Measurements from ENCODE around the gene SULF2. TPM values are rescaled to one million over a fixed set of nuclear protein-coding genes. Genes with fewer than 3 reads are reported as not detected.

Gene SULF2
- total and polyA plus RNA-seq, 2 of the 13 experiments (the other 11 are each of a cell fraction or from before 2014, with no cell fraction given), result 7.2 to 50.9 TPM

GRCh38 chr20:47785854-47786764 is 828 bp upstream of the SULF2 start (continued):
- TF ChIP-seq ZNF318 (CRISPR knock-in tag; IDR thresholded peaks at IDR 0.05) (peak; percentile 76; the same call in 1 of the 2 replicates), HIC2 (CRISPR knock-in tag; IDR thresholded peaks at IDR 0.05; ENCODE audit: low read depth) (no peak), SNAI1 (CRISPR knock-in tag; IDR thresholded peaks at IDR 0.05; ENCODE audit: borderline replicate concordance) (no peak), SCMH1 (CRISPR knock-in tag; IDR thresholded peaks at IDR 0.05; ENCODE audit: borderline replicate concordance) (no peak), DBP (CRISPR knock-in tag; IDR thresholded peaks at IDR 0.05; ENCODE audit: not compliant biosample characterization) (no peak), NBN (conservative IDR thresholded peaks at IDR 0.05) (no peak), KDM2A (CRISPR knock-in tag; IDR thresholded peaks at IDR 0.05; ENCODE audit: borderline replicate concordance, low read depth) (peak; percentile 65), ZBTB20 (CRISPR knock-in tag; IDR thresholded peaks at IDR 0.05; ENCODE audit: borderline replicate concordance, low read depth) (0 out of 2 replicates have a peak, but pooled peaks have one; percentile 49), ZBTB3 (CRISPR knock-in tag; IDR thresholded peaks at IDR 0.05; ENCODE audit: borderline replicate concordance, low read depth) (no peak), SUZ12 (IDR thresholded peaks at IDR 0.05; ENCODE audit: low read depth, low read length) (no peak), ZNF354B (CRISPR knock-in tag; IDR thresholded peaks at IDR 0.05) (no peak), TFE3 (CRISPR knock-in tag; IDR thresholded peaks at IDR 0.05) (no peak; the same call in 1 of the 2 replicates), ZNF740 (CRISPR knock-in tag; IDR thresholded peaks at IDR 0.05) (no peak; the same call in 1 of the 2 replicates)

Data from HepG2 (cell line).